H9 (cell line): ENCODE results near the gene CCR3. TPM values are rescaled to one million over a fixed set of nuclear protein-coding genes. Genes with fewer than 3 reads are reported as not detected.

ENCODE experiments used
- DNase-seq: peaks from one replicate; pipeline ENCODE4 v3.0.0-alpha.2; 2017
- H2AFZ ChIP-seq: one replicate; pipeline ENCODE4 v1.6.1; 2013; ENCODE audit warnings: mild to moderate bottlenecking, low read length, control low read depth, moderate library complexity
- H2AK5ac ChIP-seq: 2 replicates; pipeline ENCODE4 v1.6.1; 2013; ENCODE audit warnings: low read length, control low read depth, mixed read lengths; ENCODE audit not compliant: insufficient read length
- H2BK120ac ChIP-seq: one replicate; pipeline ENCODE4 v1.6.1; 2013; ENCODE audit warnings: low read depth, mild to moderate bottlenecking, low read length, control low read depth, inconsistent platforms; ENCODE audit not compliant: poor library complexity, severe bottlenecking
- H2BK12ac ChIP-seq: 2 replicates; pipeline ENCODE4 v1.6.1; 2013; ENCODE audit warnings: low read length, control low read depth, mixed read lengths, low read depth; ENCODE audit not compliant: insufficient read length
- H2BK15ac ChIP-seq: 2 replicates; pipeline ENCODE4 v1.6.1; 2013; ENCODE audit warnings: low read depth, low read length, control low read depth
- H2BK20ac ChIP-seq: one replicate; pipeline ENCODE4 v1.6.1; 2013; ENCODE audit warnings: low read depth, mild to moderate bottlenecking, low read length, control low read depth, inconsistent platforms; ENCODE audit not compliant: poor library complexity, severe bottlenecking
- H2BK5ac ChIP-seq: 2 replicates; pipeline ENCODE4 v1.6.1; 2013; ENCODE audit warnings: low read length, control low read depth, mixed read lengths; ENCODE audit not compliant: insufficient read length
- H3K14ac ChIP-seq: 2 replicates; pipeline ENCODE4 v1.6.1; 2013; ENCODE audit warnings: low read length, control low read depth; ENCODE audit not compliant: insufficient read depth
- H3K18ac ChIP-seq: 2 replicates; pipeline ENCODE4 v1.6.1; 2013; ENCODE audit warnings: low read depth, mild to moderate bottlenecking, mixed read lengths, low read length, control low read depth; ENCODE audit not compliant: insufficient read length
- H3K23ac ChIP-seq: 2 replicates; pipeline ENCODE4 v1.6.1; 2013; ENCODE audit warnings: low read length, control low read depth, mixed read lengths, low read depth; ENCODE audit not compliant: insufficient read length
- H3K23me2 ChIP-seq: 2 replicates; pipeline ENCODE4 v1.6.1; 2013; ENCODE audit warnings: low read depth, mild to moderate bottlenecking, mixed read lengths, low read length, control low read depth; ENCODE audit not compliant: insufficient read length, poor library complexity, severe bottlenecking
- H3K27ac ChIP-seq: 2 replicates; pipeline ENCODE4 v1.5.1; 2013; ENCODE audit warnings: low read length, control low read depth, mixed read lengths, low read depth; ENCODE audit not compliant: insufficient read length
- H3K27me3 ChIP-seq: 2 replicates; pipeline ENCODE4 v1.6.1; 2013; ENCODE audit warnings: low read length, control low read depth, inconsistent platforms; ENCODE audit not compliant: insufficient read depth
- H3K4ac ChIP-seq: 2 replicates; pipeline ENCODE4 v1.6.1; 2013; ENCODE audit warnings: low read depth, mild to moderate bottlenecking, control low read depth, inconsistent platforms, low read length, moderate library complexity
- H3K4me1 ChIP-seq: 2 replicates; pipeline ENCODE4 v1.6.1; 2013; ENCODE audit warnings: low read length, control low read depth, inconsistent platforms; ENCODE audit not compliant: insufficient read depth
- H3K4me2 ChIP-seq: 2 replicates; pipeline ENCODE4 v1.6.1; 2013; ENCODE audit warnings: low read length, control low read depth, mixed read lengths; ENCODE audit not compliant: insufficient read length, insufficient read depth
- H3K56ac ChIP-seq: 2 replicates; pipeline ENCODE4 v1.6.1; 2013; ENCODE audit warnings: low read depth, mild to moderate bottlenecking, mixed read lengths, low read length, control low read depth; ENCODE audit not compliant: insufficient read length
- H3K79me1 ChIP-seq: 2 replicates; pipeline ENCODE4 v1.6.1; 2013; ENCODE audit warnings: low read depth, mild to moderate bottlenecking, moderate library complexity, low read length, control low read depth, inconsistent platforms; ENCODE audit not compliant: insufficient read depth, poor library complexity, severe bottlenecking
- H3K79me2 ChIP-seq: 2 replicates; pipeline ENCODE4 v1.6.1; 2013; ENCODE audit warnings: low read length, control low read depth, inconsistent platforms; ENCODE audit not compliant: insufficient read depth
- H3K9ac ChIP-seq: 2 replicates; pipeline ENCODE4 v1.6.1; 2013; ENCODE audit warnings: low read length, control low read depth, mixed read lengths; ENCODE audit not compliant: insufficient read length; ENCODE audit errors: extremely low read depth
- H3K9me3 ChIP-seq: one replicate; pipeline ENCODE4 v1.6.1; 2013; ENCODE audit warnings: low read depth, low read length, inconsistent platforms; ENCODE audit not compliant: control insufficient read depth
- H3T11ph ChIP-seq: one replicate; pipeline ENCODE4 v1.6.1; 2013; ENCODE audit warnings: mild to moderate bottlenecking, low read length, control low read depth, inconsistent platforms
- H4K20me1 ChIP-seq: one replicate; pipeline ENCODE4 v1.6.1; 2013; ENCODE audit not compliant: control insufficient read depth, insufficient read length, insufficient read depth
- H4K5ac ChIP-seq: 2 replicates; pipeline ENCODE4 v1.6.1; 2013; ENCODE audit warnings: low read depth, mild to moderate bottlenecking, mixed read lengths, low read length, control low read depth; ENCODE audit not compliant: insufficient read length
- H4K8ac ChIP-seq: replicated peaks from 2 replicates; pipeline ENCODE4 v1.6.1; 2013; ENCODE audit warnings: low read length, control low read depth, mixed read lengths, low read depth; ENCODE audit not compliant: insufficient read length
- H4K91ac ChIP-seq: 2 replicates; pipeline ENCODE4 v1.6.1; 2013; ENCODE audit warnings: low read depth, mild to moderate bottlenecking, moderate library complexity, mixed read lengths, low read length, control low read depth; ENCODE audit not compliant: insufficient read length
- H3K27ac Mint-ChIP-seq, 3 experiments: 2 replicates in 2 of 3; 3 replicates in 1 of 3; pipeline ENCODE4 v1.8.0; 2020 to 2021; ENCODE audit warnings: mixed read lengths in 3 of 3, mild to moderate bottlenecking in 1 of 3, moderate library complexity in 1 of 3
- H3K27me3 Mint-ChIP-seq: 2 replicates; pipeline ENCODE4 v1.8.0; 2021; ENCODE audit warnings: low read depth, mild to moderate bottlenecking, moderate library complexity, mixed read lengths
- H3K36me3 Mint-ChIP-seq, 3 experiments: 2 replicates in 2 of 3; 3 replicates in 1 of 3; pipeline ENCODE4 v1.8.0; 2020 to 2021; ENCODE audit warnings: low read depth in 3 of 3, mixed read lengths in 3 of 3; ENCODE audit not compliant: insufficient read depth in 1 of 3
- H3K4me1 Mint-ChIP-seq, 2 experiments: 2 replicates each; pipeline ENCODE4 v1.8.0; 2020; ENCODE audit warnings: mixed read lengths in 2 of 2
- H3K4me3 Mint-ChIP-seq, 2 experiments: 2 replicates in 1 of 2; 3 replicates in 1 of 2; pipeline ENCODE4 v1.8.0; 2020 to 2021; ENCODE audit warnings: mild to moderate bottlenecking in 2 of 2, mixed read lengths in 2 of 2, moderate library complexity in 1 of 2
- H3K9me3 Mint-ChIP-seq, 2 experiments: 2 replicates in 1 of 2; 3 replicates in 1 of 2; pipeline ENCODE4 v1.8.0; 2020; ENCODE audit warnings: mild to moderate bottlenecking in 2 of 2, mixed read lengths in 2 of 2, moderate library complexity in 1 of 2
- CTCF ChIP-seq: fragments of 200-600 bp; sonication (generic); conservative IDR thresholded peaks from 3 replicates; pipeline ENCODE4 v1.8.0; 2021; ENCODE audit warnings: antibody characterized with exemption, mild to moderate bottlenecking
- WGBS: extraction: QIAGEN DNeasy Blood & Tissue Kit; methylation state at CpG from one replicate; pipeline ENCODE4 v1.1.7; 2013; ENCODE audit warnings: missing lambda C conversion rate, low lambda C conversion rate, mixed read lengths; ENCODE audit not compliant: insufficient read length; ENCODE audit errors: extremely low coverage; 5-methylcytosine and 5-hydroxymethylcytosine counted together
- total RNA-seq: library from RNA; stranded (reverse); gene quantifications from 2 replicates; pipeline ENCODE4 v1.2.1, GENCODE V29; 2021

CCR3 gene
- total RNA-seq, 1 experiment from 2014 or later: not detected

- no peak overlapping the region for H2BK20ac ChIP-seq
- H3K14ac ChIP-seq: no peak overlapping the region
- no peaks in the 10 kb centered on the region for H3K23me2 ChIP-seq
- no peak overlapping the region for H2BK12ac ChIP-seq
- H3K9me3 ChIP-seq: no peaks in the 10 kb centered on the region
- no peak overlapping the region for H4K91ac ChIP-seq
- H4K8ac ChIP-seq: no peak overlapping the region
- H3K79me2 ChIP-seq: no peaks in the 10 kb centered on the region
- no CpG with 5 or more reads among the region's 5 CpGs for WGBS
- Mint-ChIP-seq H3K9me3 (peaks cover 3 to 5% of the 10 kb centered on the region in 2 experiments; a peak in 4 of 5 replicates), H3K4me3 (no peak overlapping the region), H3K27me3 (peaks cover 7% of the 10 kb centered on the region), H3K4me1 (no peaks in the 10 kb centered on the region), H3K27ac (no peak overlapping the region), H3K36me3 (peaks cover 0 to 3% (median 0%) of the 10 kb centered on the region in 3 experiments; a peak in 2 of 7 replicates)
- H3K79me1 ChIP-seq: no peaks in the 10 kb centered on the region
- no peak overlapping the region for H2BK15ac ChIP-seq
- H3K27me3 ChIP-seq: no peaks in the 10 kb centered on the region; the same call in 1 of the 2 replicates
- H2BK5ac ChIP-seq: no peak overlapping the region
- H3K4ac ChIP-seq: no peak overlapping the region
- no peak overlapping the region for H3K27ac ChIP-seq
- no peak overlapping the region for H3K56ac ChIP-seq
- DNase-seq: no peak
- no peak overlapping the region for H2AK5ac ChIP-seq
- H3K4me2 ChIP-seq: no peak overlapping the region
- no peak overlapping the region for H2BK120ac ChIP-seq
- no peak overlapping the region for H4K5ac ChIP-seq
- H3T11ph ChIP-seq: no peak overlapping the region
- TF ChIP-seq CTCF: no peak
- no peak overlapping the region for H3K9ac ChIP-seq
- no peak overlapping the region for H2AFZ ChIP-seq
- no peak overlapping the region for H3K18ac ChIP-seq
- H4K20me1 ChIP-seq: no peaks in the 10 kb centered on the region
- no peak overlapping the region for H3K23ac ChIP-seq
- H3K4me1 ChIP-seq: no peaks in the 10 kb centered on the region
Observed at GRCh38 chr3:46200211-46200610, 42.0 kb upstream of the CCR3 start.
